Fibroblast of mammary gland (primary cell): Measurements from ENCODE around the gene CLOCK.
"Not testable (repeated sequence)": the region's sequence is repeated elsewhere in the genome, so short reads cannot be mapped to it uniquely, and the experiment has no call there.

Experiments used
- DNase-seq: peaks from one replicate; pipeline ENCODE4 v3.0.0-alpha.2; 2010; ENCODE audit warnings: low read depth
- H3K4me3 ChIP-seq: 2 replicates; pipeline ENCODE4 v1.5.1; 2011; ENCODE audit warnings: low read depth, mild to moderate bottlenecking, low read length, moderate library complexity; ENCODE audit not compliant: control insufficient read depth
- TF ChIP-seq, protein P1 (sequence below): conservative IDR thresholded peaks from 2 replicates; pipeline ENCODE4 v1.5.1; 2011; ENCODE audit warnings: low read depth, low read length, inconsistent platforms; ENCODE audit not compliant: control insufficient read depth, insufficient read depth

Gene CLOCK

GRCh38 chr4:55546756-55547465 is at the start of gene CLOCK:
Gene CLOCK (minus strand): TSS chr4:55546909. CDS start chr4:55482785, 64,124 bp downstream.
- H3K4me3 ChIP-seq = peak within 1 kb of the TSS; percentile 75
- TF ChIP-seq, protein P1, sequence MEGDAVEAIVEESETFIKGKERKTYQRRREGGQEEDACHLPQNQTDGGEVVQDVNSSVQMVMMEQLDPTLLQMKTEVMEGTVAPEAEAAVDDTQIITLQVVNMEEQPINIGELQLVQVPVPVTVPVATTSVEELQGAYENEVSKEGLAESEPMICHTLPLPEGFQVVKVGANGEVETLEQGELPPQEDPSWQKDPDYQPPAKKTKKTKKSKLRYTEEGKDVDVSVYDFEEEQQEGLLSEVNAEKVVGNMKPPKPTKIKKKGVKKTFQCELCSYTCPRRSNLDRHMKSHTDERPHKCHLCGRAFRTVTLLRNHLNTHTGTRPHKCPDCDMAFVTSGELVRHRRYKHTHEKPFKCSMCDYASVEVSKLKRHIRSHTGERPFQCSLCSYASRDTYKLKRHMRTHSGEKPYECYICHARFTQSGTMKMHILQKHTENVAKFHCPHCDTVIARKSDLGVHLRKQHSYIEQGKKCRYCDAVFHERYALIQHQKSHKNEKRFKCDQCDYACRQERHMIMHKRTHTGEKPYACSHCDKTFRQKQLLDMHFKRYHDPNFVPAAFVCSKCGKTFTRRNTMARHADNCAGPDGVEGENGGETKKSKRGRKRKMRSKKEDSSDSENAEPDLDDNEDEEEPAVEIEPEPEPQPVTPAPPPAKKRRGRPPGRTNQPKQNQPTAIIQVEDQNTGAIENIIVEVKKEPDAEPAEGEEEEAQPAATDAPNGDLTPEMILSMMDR = no peak
- peak; percentile 80 for DNase-seq

- no peak within 1 kb of the TSS for H3K4me3 ChIP-seq
- TF ChIP-seq, protein P1 = no peak
- DNase-seq = no peak
Observed at GRCh38 chr4:55592014-55592413, 45.3 kb upstream of the CLOCK start, which contains the start of gene PDCL2. Gene PDCL2 (minus strand): TSS chr4:55592245. CDS start chr4:55592109, 136 bp downstream.

- H3K4me3 ChIP-seq = no peak overlapping the region
- TF ChIP-seq, protein P1 = no peak
- no peak for DNase-seq
Observed at GRCh38 chr4:55588160-55588559, 41.5 kb upstream of the CLOCK start.

GRCh38 chr4:55582773-55583172 is 36.1 kb upstream of the CLOCK start:
- not testable (repeated sequence) for H3K4me3 ChIP-seq, DNase-seq

DNA sequence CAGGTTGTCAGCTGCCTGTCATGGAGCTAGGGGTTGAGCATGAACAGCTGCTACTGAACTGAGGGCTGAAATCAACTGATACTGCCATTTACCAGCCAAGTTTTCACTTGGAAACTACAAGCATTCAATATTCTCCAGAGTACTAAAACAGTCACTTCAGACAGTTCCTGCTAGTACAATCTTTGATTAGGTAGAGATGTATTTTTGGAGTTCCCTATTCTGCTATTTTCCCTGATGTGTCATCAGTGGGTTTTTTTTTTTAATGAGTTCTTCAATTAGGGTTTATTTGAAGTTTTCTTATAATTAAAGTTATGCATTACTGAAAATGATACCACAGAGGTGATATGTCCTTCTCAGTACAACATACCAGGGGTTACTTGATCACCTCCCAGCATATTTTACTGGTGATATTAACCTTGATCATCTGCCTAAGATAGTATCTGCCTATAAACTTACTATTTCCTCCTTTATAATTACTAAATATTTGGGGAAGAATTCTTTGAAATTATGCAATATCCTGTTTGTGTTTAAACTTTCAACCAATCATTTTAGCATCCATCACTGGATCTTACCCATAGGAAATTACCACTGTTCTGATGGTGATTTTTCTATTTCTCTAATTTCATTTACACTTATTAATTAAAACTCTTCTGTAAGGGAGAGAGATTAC is 31.8 kb upstream of the CLOCK start:
- TF ChIP-seq, protein P1 = no peak
- no peak overlapping the region for H3K4me3 ChIP-seq
- DNase-seq = no peak

- H3K4me3 ChIP-seq = no peak overlapping the region
- TF ChIP-seq, protein P1 = no peak
- no peak for DNase-seq
Observed at GRCh38 chr4:55575513-55575912, 28.8 kb upstream of the CLOCK start.

- TF ChIP-seq, protein P1 = no peak
- no peak for DNase-seq
- no peak overlapping the region for H3K4me3 ChIP-seq
Observed at GRCh38 chr4:55574252-55574651, 27.5 kb upstream of the CLOCK start.
